ENCODE measurements around the gene CYP2C9.

The CYP2C9 gene

GRCh38 chr10:94997741-94998174 is 59.3 kb downstream of the CYP2C9 start:
- TF ChIP-seq, protein P1, sequence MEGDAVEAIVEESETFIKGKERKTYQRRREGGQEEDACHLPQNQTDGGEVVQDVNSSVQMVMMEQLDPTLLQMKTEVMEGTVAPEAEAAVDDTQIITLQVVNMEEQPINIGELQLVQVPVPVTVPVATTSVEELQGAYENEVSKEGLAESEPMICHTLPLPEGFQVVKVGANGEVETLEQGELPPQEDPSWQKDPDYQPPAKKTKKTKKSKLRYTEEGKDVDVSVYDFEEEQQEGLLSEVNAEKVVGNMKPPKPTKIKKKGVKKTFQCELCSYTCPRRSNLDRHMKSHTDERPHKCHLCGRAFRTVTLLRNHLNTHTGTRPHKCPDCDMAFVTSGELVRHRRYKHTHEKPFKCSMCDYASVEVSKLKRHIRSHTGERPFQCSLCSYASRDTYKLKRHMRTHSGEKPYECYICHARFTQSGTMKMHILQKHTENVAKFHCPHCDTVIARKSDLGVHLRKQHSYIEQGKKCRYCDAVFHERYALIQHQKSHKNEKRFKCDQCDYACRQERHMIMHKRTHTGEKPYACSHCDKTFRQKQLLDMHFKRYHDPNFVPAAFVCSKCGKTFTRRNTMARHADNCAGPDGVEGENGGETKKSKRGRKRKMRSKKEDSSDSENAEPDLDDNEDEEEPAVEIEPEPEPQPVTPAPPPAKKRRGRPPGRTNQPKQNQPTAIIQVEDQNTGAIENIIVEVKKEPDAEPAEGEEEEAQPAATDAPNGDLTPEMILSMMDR (IDR thresholded peaks at IDR 0.05; ENCODE audit: low read depth, low read length), result no peak

GRCh38 chr10:95026461-95026860 is 88.0 kb downstream of the CYP2C9 start:
- H3K4me3 ChIP-seq (ENCODE audit: low read depth, low read length), result no peak overlapping the region
- TF ChIP-seq, protein P1 (IDR thresholded peaks at IDR 0.05; ENCODE audit: low read depth, low read length), result no peak

More at GRCh38 chr10:94997741-94998174, 59.3 kb downstream of the CYP2C9 start:
- no peak overlapping the region for H3K4me3 ChIP-seq (ENCODE audit: low read depth, low read length)

DNA sequence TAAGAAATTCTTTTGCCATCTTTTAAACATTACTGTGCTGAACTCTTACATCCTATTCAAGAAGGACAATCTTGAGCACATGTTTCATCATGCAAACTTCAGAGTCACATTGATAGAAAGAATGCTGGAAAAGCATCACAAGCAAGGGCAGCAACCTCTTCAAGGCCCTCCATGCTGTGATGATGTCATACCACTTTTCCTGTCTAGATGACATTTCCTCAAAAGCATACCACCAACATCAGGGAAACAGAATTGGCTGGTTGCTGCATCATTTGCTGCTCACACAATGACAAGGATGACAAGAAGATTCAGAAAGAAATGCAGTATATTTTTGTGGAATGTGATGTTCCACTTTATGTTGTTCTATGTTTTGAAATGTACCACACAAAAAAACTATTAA is 93.2 kb downstream of the CYP2C9 start:
- no peak overlapping the region for H3K4me3 ChIP-seq (ENCODE audit: low read depth, low read length)
- TF ChIP-seq, protein P1 (IDR thresholded peaks at IDR 0.05; ENCODE audit: low read depth, low read length), result no peak

DNA sequence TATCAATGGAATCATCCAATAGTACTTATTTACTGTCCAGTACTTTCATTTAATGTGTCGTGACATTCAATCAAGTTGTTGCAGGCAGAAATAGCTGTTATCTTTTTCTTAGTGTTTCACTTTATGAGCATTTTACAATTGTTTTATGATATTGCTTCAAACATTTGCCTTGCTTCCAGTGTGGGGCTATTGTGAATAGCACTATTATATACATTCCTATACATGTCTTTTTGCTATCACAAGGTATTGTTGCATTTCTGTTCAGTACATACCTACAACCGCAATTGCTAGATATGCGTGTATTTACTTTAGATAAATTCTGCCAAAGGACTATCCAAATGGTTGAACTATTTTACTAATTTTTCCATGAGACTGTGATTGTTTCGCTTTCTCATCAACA is 95.9 kb downstream of the CYP2C9 start:
- H3K4me3 ChIP-seq (ENCODE audit: low read depth, low read length), result no peak overlapping the region
- TF ChIP-seq, protein P1 (IDR thresholded peaks at IDR 0.05; ENCODE audit: low read depth, low read length), result no peak

DNA sequence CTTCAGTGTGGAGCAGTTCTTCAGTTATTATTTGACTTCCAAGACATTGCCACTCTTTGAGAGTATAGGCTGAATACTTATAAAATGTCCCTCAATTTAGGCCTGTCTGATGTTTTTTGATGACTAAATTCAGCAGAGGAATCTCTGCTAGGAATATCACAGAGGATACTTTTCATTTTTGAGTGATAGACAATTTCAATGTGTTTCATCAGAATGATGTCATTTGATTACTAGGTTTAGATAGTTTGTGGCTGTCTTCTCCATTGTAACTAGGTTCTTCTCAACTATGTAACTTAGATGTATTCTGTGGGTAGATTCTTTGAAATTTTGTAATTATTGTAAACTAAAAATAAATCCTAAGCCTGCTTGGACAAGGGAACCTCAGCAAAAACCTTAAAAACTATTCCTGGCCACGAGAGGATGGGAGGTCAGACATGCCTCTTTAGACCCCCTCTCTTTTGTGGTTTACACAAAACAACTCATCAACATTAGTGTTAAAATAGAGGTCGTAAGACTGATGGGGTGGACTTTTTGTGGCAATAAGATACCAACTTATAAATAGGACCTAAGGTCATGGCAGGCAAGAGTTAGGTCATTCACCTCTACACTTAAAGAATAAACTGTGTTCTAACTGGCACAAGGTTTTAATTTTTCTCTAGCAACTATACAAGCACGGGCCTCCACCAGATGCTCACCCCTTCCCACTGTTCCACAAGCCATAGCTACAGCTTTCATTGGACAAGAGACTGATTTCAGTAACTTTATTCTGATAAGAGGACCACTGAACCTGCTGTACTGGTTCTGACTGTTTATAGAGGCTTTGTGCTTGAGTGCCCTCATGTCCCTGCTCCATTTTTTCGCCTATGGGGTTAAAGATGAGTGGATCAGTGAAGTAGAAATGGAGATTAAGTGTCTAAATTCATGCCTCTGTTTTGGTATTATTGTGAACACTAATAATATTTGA is 97.2 kb downstream of the CYP2C9 start:
- TF ChIP-seq, protein P1 (IDR thresholded peaks at IDR 0.05; ENCODE audit: low read depth, low read length), result no peak

DNA sequence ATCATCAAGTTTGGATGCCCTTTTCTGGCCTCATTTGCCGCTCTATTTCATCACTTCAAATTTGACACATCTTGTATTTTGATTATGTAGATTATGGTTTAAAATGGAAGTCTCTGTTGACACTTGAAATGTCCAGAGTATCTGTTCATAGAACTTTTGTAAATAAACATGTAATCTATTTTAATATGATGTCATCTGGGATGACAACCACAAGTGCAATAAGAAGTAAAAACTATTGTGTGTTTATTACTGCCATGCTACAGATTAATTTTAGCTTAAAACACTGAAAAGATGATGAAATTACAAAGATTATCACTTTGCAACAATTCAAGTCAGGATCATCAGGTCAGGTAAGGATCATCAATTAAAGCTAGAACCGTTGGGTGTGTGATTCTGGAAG is 100.8 kb downstream of the CYP2C9 start:
- H3K4me3 ChIP-seq (ENCODE audit: low read depth, low read length), result no peak overlapping the region
- TF ChIP-seq, protein P1 (IDR thresholded peaks at IDR 0.05; ENCODE audit: low read depth, low read length), result no peak

More for the DNA sequence above, 97.2 kb downstream of the CYP2C9 start:
- H3K4me3 ChIP-seq (ENCODE audit: low read depth, low read length), result no peak overlapping the region

Measured in WI38 (cell line).